ENCODE measurements around the gene NINJ1.
"Not testable (repeated sequence)": the region's sequence is repeated elsewhere in the genome, so short reads cannot be mapped to it uniquely, and the experiment has no call there.

NINJ1 gene

DNA sequence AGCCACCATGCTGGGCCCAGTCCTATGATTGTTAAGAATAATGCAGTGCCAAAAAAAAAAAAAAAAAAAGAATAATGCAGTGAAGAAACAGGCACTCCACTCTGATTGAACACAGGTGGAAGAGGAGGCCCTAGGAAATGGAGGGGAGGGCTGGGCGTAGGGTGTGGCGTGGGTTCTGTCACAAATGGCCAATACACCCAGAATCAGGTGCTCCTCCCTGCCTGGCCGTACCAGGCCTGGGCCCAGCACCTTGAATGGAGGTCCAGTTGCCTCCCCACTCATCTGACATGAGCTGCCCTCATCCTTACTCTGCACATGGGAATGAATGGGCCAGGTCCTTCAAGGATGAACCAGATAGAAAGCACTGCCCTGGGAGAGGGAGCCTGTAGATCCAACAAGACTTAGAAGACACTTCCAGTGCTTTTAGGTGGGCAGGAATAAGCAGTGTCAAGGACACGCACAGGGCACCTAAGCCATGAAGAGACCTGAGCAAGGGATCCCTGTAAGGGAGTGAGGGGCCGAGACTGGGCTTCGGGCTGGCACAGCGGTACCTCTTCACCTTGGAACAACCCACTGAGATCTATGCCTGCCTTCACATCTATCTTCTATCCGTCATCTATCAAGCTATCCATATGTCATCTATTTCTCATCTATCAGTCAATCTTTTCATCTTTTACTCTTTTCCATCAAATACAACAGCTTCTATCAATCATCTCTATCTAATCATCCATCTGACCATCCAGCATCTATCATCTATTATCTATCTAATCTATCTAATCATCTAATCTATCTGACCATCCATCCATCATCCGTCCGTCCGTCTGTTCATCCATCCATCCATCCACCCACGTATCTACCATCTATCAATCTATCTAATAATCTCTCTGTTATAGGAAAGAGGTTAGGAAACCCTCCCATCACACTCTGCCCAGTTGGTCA is 15.9 kb downstream of the NINJ1 start:
- H3K4me3 ChIP-seq (ENCODE audit: low read depth, low read length), result no peak overlapping the region
- DNase-seq (ENCODE audit: low read depth), result no peak
- TF ChIP-seq, protein P1, sequence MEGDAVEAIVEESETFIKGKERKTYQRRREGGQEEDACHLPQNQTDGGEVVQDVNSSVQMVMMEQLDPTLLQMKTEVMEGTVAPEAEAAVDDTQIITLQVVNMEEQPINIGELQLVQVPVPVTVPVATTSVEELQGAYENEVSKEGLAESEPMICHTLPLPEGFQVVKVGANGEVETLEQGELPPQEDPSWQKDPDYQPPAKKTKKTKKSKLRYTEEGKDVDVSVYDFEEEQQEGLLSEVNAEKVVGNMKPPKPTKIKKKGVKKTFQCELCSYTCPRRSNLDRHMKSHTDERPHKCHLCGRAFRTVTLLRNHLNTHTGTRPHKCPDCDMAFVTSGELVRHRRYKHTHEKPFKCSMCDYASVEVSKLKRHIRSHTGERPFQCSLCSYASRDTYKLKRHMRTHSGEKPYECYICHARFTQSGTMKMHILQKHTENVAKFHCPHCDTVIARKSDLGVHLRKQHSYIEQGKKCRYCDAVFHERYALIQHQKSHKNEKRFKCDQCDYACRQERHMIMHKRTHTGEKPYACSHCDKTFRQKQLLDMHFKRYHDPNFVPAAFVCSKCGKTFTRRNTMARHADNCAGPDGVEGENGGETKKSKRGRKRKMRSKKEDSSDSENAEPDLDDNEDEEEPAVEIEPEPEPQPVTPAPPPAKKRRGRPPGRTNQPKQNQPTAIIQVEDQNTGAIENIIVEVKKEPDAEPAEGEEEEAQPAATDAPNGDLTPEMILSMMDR (conservative IDR thresholded peaks at IDR 0.05; ENCODE audit: low read depth, low read length), result no peak

DNA sequence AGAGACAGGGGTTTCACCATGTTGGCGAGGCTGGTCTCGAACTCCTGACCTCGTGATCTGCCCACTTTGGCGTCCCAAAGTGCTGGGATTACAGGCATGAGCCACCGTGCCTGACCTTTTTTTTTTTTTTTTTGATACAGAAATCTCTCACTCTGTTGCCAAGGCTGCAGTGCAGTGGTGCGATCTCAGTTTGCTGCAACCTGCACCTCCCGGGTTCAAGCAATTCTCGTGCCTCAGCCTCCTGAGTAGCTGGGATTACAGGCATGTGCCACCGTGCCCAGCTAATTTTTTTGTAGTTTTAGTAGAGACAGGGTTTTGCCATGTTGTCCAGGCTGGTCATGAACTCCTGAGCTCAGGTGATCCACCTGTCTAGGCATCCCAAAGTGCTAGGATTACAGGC is 16.5 kb downstream of the NINJ1 start:
- DNase-seq (ENCODE audit: low read depth); H3K4me3 ChIP-seq (ENCODE audit: low read depth, low read length): not testable (repeated sequence)

DNA sequence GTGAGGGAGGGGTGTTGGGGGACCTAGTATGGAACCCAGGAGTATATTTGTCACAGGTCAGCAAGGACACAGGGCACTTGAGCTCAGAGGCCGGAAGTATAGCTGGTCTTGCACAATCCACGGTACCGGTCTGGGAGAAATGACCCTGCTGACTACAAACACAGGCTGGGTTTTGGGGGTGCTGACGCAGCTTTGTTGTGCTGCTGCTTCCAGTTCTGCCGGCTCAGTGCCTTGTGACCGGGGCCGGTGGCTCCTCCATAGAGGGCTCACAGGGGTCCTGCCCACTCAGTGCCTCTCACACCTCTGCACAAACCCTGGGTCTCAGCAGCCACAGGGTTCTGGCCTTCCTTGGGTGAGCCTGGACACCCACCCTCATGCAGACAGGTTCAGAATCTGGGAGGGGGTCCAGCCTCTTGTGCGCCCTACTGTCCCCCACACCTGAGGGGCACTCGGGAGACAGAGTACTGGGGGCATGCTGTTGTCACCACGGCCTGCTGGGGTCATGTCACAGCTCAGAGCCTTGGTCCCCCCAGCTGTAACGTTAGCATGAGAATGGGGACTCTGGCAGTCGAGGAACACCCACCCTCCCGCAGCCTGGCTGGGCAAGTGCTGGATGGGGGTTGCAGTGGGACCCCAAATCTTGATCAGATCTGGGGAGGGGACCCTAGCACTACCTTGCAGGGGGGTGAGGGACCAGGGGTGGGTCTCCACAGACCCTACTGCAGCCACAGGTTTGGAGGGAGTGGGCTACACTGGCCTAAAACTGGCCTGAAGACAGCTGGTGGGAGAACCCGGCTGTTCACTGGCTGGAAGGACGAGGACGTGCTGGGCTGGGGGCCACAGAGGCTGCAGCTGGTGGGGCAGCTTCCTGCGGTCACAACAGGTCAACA is 17.7 kb downstream of the NINJ1 start:
- peak; percentile 91 for DNase-seq (ENCODE audit: low read depth)
- TF ChIP-seq, protein P1 (conservative IDR thresholded peaks at IDR 0.05; ENCODE audit: low read depth, low read length), result no peak
- H3K4me3 ChIP-seq (ENCODE audit: low read depth, low read length), result no peak overlapping the region

DNA sequence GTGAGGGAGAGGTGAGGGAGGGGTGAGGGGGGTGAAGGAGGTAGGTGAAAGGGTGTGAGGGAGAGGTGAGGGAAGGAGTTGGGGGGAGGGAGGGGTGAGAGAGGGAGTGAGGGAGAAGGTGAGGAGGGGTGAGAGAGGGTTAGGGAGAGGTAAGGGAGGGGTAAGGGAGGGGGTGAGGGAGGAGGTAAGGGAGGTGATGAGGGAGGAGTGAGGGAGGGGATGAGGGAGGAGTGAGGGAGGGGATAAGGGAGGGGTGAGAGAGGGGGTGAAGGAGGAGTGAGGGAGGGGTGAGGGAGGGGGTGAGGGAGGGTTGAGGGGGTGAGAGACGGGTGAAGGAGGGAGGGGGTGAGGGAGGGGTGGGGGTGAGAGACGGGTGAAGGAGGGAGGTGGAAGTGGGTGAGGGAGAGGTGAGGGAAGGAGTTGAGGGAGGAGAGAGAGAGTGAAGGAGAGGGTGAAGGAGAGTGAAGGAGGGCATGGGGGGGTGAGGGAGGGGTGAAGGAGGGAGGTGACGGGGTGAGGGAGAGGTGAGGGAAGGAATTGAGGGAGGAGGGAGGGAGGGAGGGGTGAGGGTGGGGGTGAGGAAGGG is 18.5 kb downstream of the NINJ1 start:
- no peak for DNase-seq (ENCODE audit: low read depth)
- no peak overlapping the region for H3K4me3 ChIP-seq (ENCODE audit: low read depth, low read length)
- TF ChIP-seq, protein P1 (conservative IDR thresholded peaks at IDR 0.05; ENCODE audit: low read depth, low read length), result no peak

DNA sequence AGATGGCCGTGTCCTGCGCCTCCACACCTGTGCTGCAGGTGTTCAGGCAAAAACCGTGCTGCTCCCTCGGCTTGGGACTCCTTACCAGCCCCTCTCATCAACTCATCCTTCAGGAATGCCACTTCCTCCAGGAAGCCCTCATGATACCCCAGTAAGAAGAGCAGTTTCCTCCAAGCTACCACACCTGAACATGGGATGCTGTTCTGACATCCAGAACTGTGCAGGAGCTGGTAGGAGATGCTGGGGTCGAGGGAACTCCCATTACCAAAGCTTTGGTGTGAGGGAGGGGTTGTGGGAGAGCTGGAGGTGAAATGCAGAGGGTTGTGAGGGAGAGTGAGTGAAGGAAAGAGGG is 19.1 kb downstream of the NINJ1 start:
- TF ChIP-seq, protein P1 (conservative IDR thresholded peaks at IDR 0.05; ENCODE audit: low read depth, low read length), result no peak
- H3K4me3 ChIP-seq (ENCODE audit: low read depth, low read length), result no peak overlapping the region

DNA sequence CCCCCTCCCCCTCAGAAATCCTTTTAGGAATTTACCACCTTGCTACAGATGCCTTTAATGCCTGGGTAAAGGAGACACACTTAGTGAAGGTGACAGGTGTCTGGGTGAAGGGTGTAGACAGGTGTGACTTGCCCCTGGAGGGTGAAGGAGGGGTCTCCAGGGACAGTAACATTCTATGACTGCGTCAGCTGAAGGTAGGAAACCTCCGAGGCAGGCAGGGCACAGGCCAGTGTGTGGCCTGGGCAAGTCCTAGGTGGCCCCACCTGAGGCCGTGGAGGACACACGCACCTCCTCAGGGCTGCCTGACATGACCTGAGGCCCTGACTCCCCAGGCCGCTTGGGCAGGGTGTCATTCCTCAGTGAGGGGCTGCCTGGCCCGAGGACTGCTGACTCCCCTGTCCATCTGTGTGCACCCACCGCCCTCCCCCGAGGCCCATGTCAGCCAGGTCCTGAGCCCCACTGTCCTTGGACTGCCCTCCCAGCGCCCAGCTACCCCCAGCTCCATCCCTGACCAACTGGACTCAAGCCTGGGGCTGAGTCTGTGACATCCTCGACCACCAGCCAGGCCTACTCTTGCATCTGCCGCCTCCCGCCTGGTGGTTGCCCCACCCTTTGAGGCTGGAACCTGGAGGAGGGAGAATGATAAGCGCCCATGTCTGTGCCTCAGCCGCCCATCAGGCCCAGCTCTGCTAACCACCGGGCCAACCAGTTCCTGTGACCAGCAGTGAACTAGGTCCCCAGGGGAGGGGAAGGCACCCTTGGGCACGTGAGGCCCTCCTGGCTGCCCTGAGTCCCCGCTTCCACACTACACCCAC is 19.7 kb downstream of the NINJ1 start:
- H3K4me3 ChIP-seq (ENCODE audit: low read depth, low read length), result no peak overlapping the region
- no peak for DNase-seq (ENCODE audit: low read depth)
- TF ChIP-seq, protein P1 (conservative IDR thresholded peaks at IDR 0.05; ENCODE audit: low read depth, low read length), result no peak

More for the DNA sequence above, 19.1 kb downstream of the NINJ1 start:
- DNase-seq (ENCODE audit: low read depth), result no peak

Measured in choroid plexus epithelial cell (primary cell).